ENCODE data around the gene DYNLL2. TPM values are rescaled to one million over a fixed set of nuclear protein-coding genes. Genes with fewer than 3 reads are reported as not detected.
"Not testable (repeated sequence)": the region's sequence is repeated elsewhere in the genome, so short reads cannot be mapped to it uniquely, and the experiment has no call there.

DYNLL2 gene
- total RNA-seq, 1 donor from 2014 or later = 18.6 TPM

GRCh38 chr17:58073266-58073665, 10.0 kb upstream of the DYNLL2 start:
- ATAC-seq = not testable (repeated sequence)

DNA sequence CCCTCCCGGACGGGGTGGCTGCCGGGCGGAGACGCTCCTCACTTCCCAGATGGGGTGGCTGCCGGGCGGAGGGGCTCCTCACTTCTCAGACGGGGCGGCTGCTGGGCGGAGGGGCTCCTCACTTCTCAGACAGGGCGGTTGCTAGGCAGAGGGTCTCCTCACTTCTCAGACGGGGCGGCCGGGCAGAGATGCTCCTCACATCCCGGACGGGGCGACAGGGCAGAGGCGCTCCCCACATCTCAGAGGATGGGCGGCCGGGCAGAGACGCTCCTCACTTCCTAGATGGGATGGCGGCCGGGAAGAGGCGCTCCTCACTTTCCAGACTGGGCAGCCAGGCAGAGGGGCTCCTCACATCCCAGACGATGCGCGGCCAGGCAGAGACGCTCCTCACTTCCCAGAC, 8.8 kb upstream of the DYNLL2 start:
- ATAC-seq = not testable (repeated sequence)

- no peak for ATAC-seq
Measured at GRCh38 chr17:58079300-58080033, 3.8 kb upstream of the DYNLL2 start.

- no peak for ATAC-seq
Measured at GRCh38 chr17:58081646-58082340, 1.4 kb upstream of the DYNLL2 start.

GRCh38 chr17:58082341-58082869, 814 bp upstream of the DYNLL2 start:
- ATAC-seq = no peak

DNA sequence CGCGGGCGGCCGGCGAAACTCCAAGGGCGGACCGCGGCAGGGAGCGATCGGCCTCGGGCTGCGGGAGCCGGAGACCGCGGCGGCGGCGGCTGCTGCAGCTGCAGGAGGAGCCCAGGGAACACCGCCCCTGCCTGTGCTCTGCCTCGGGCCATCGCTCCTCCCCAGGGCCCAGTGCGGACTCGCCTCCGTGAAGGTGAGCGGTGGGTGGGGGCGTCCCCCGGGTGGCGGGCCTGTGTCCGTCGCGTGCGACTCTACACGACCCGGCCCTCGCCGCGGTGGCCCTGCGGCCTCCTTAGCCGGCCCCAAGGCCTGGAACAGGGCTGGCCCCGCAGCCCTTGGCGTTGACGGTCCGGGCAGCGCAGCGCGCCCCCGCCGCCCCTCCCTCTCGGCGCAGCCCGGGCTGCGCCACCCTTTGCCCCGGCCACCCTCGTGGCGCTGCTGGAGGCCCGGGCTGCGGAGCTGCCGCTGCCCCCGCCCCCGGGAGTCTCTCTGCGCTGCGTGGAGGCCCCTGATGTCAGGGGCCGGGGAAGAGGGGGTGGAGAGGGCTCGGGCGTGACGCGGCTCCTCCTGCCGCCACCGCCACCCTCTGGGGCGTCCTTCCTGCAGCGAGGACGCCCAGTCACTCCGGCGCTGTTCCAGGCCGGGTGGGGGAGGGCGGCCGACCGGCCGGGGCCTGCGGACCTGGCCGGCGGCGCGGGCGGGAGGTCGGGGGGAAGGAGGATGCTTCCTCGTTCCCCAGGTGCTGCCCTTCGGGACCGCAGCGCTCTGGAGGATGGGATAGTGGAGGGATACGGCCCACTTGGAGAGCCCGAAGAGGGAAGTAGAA, 485 bp downstream of the DYNLL2 start:
- ATAC-seq = peak; percentile 74

- ATAC-seq = peak; percentile 12
Measured at GRCh38 chr17:58084317-58084981, 1.2 kb downstream of the DYNLL2 start.

- ATAC-seq = no peak
Measured at GRCh38 chr17:58085039-58085715, 2.0 kb downstream of the DYNLL2 start.

DNA sequence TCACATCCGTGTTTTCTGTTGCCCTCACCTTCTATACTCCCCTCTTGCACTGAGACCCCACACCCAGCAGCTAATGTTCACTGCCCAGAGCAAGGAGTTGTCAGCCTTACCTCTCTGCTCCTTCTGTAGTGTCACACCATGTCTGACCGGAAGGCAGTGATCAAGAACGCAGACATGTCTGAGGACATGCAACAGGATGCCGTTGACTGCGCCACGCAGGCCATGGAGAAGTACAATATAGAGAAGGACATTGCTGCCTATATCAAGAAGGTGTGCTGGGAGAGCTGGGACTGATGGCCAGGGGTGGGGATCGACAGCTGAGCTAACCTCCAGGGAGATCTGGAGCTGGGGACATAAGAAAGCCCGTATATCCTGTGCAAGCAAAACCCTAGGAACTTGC, 3.7 kb downstream of the DYNLL2 start:
- ATAC-seq = no peak

GRCh38 chr17:58088624-58089023, 5.4 kb downstream of the DYNLL2 start:
- no peak for ATAC-seq

- ATAC-seq = no peak
Measured at GRCh38 chr17:58089111-58089510, 5.9 kb downstream of the DYNLL2 start.

- ATAC-seq = no peak
Measured at GRCh38 chr17:58091024-58091567, 7.9 kb downstream of the DYNLL2 start.

- no peak for ATAC-seq
Measured at GRCh38 chr17:58092101-58092796, 9.0 kb downstream of the DYNLL2 start.

DNA sequence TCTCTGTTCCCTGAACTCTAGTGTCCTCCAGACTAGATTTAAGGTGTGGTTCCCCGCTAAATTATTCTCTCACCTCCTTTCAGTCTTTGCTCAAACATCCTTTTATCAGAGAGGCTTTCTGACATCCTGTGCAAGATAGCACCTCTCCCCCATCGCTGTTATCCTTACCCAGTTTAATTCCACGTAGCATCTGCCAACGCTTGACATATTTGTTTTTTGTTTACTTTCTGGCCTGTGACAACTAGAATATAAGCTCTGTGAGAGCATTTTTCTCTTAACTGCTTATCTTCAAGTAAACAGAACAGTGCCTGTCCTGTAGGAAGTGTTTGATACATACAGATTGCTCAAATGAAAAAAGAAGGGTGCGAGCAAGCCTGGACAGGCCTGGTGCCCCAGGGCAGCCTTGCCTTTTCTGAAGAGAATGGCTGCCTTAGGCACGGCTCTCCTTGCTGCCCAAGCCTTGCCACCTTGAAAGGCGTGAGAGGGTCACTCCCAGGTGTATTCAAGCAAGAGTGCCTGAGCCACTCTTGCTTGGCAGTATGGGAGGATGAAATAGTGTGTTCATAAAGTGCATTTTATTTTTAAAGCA, 9.7 kb downstream of the DYNLL2 start:
- peak; percentile 45 for ATAC-seq

GRCh38 chr17:58094118-58094517, 10.9 kb downstream of the DYNLL2 start:
- ATAC-seq = no peak

DNA sequence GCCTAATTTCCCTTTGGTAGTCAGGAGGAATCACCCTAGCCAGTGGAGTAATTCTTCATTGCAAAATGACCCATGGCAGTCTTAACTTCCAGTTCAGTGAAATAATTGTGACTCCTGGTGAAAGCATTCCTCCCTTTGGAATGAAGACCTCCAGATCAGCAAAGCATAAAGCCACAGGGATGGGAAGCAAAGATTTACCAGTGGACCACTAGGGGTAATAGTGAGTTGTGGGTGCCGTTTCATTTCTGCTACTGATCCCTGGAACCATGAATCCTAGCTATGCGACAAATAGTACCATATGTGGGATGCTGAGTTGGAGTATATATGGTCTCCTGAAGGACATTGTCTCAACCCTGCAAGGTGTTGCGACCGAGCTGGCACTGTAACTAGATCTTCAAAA, 13.7 kb downstream of the DYNLL2 start:
- ATAC-seq = no peak

GRCh38 chr17:58097384-58098088, 14.3 kb downstream of the DYNLL2 start:
- ATAC-seq = no peak

DNA sequence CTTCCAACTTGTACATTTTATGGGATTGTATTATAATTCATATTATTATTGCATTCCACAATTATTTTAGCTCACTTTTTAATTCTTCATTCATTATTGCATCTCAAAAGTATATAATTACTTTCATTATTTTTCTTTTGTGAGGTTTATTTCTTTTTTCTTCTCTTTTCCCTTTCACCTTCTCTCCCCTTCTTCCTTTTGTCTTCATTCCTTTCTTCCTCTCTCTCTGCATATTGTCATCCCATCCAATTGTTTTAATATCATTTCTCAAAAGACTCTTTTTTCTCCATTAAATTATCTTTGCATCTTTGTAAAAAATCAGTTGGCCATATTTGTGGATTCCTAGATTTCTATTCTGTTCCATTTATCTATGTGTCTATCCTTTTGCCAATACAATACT, 17.3 kb downstream of the DYNLL2 start:
- no peak for ATAC-seq

DNA sequence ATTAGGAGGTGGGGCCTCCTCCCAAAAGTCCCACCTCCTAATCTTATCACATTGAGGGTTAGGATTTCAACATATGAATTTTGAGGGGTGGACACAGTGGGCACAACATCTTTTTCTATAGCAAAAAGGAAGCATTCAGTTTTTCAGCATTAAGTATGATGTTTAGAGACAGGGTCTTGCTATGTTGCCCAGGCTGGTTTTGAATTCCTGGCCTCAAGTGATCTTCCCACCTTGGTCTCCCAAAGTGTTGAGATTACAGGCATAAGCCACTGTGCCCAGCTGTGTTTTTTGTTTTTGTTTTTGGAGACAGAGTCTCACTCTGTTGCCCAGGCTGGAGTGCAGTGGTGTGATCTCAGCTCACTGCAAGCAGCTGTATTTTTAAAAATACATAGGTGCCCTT, 18.7 kb downstream of the DYNLL2 start:
- not testable (repeated sequence) for ATAC-seq

DNA sequence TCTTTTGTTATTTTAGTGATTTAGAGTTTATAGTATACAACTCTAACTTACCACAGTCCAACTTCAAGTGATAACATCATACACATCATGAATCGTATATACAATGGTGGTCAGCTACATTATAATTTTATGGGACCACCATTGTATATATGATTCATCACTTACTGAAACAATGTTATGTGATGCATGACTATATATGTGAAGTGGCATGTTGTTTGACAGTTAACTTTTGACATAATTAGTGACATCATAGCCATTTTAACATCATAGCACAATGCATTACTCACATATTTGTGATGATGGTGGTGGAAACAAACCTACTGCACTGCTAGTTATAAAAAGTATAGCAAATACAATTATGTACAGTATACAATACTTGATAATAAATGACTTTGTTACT, 21.9 kb downstream of the DYNLL2 start:
- ATAC-seq = no peak

Measured in esophagus mucosa (tissue), 1 donor.